Loucy (cell line): ENCODE data around the gene TNFAIP8.

Source experiments
- EZH2phosphoT487 ChIP-seq: fragments of 200-600 bp; IDR thresholded peaks from 2 replicates; pipeline ENCODE4 v1.6.1; 2018; ENCODE audit warnings: antibody characterized with exemption, mild to moderate bottlenecking, moderate library complexity, borderline replicate concordance
- TF ChIP-seq, protein P1 (sequence below): fragments of 200-600 bp; sonication (generic); conservative IDR thresholded peaks from 2 replicates; pipeline ENCODE4 v1.5.1; 2014; ENCODE audit warnings: mild to moderate bottlenecking, antibody characterized with exemption, low read length

DNA sequence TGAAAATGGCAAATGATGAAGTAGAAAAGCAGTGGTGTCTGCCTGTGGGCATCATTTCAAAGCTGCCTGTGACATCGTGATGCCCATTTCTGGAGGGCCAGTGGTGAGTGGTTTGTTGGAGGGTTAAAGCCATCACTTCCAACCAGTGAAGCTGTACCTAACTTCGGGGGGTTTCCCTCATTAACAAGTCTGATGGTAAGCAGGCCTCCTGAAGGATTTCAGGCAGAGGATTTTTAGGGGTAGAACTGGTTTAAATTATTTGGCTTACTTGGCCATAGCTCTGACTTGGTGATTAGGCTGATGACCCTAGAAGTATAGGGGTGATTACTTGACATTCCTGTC lies 10.7 kb downstream of the TNFAIP8 start:
- TF ChIP-seq, protein P1, sequence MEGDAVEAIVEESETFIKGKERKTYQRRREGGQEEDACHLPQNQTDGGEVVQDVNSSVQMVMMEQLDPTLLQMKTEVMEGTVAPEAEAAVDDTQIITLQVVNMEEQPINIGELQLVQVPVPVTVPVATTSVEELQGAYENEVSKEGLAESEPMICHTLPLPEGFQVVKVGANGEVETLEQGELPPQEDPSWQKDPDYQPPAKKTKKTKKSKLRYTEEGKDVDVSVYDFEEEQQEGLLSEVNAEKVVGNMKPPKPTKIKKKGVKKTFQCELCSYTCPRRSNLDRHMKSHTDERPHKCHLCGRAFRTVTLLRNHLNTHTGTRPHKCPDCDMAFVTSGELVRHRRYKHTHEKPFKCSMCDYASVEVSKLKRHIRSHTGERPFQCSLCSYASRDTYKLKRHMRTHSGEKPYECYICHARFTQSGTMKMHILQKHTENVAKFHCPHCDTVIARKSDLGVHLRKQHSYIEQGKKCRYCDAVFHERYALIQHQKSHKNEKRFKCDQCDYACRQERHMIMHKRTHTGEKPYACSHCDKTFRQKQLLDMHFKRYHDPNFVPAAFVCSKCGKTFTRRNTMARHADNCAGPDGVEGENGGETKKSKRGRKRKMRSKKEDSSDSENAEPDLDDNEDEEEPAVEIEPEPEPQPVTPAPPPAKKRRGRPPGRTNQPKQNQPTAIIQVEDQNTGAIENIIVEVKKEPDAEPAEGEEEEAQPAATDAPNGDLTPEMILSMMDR: no peak
- no peak for TF ChIP-seq EZH2phosphoT487
